ENCODE data around the gene PRKCQ. TPM values are rescaled to one million over a fixed set of nuclear protein-coding genes. Genes with fewer than 3 reads are reported as not detected.
A peak's percentile ranks its signal among the peaks of the same experiment; 100 is the strongest.
"Not testable (repeated sequence)": the region's sequence is repeated elsewhere in the genome, so short reads cannot be mapped to it uniquely, and the experiment has no call there.

PRKCQ gene
- total RNA-seq, 2 donors from 2014 or later: 66.3 to 70.0 TPM

- Mint-ChIP-seq H3K27ac (no peak overlapping the region), H3K4me1 (peaks cover 17% of the 10 kb centered on the region), H3K36me3 (ENCODE audit: low read depth) (peaks cover 17% of the 10 kb centered on the region), H3K27me3 (no peaks in the 10 kb centered on the region), H3K4me3 (no peak overlapping the region)
- H3K9me3 ChIP-seq (ENCODE audit: control insufficient read depth, low read length, poor library complexity, severe bottlenecking): no peaks in the 10 kb centered on the region
- ATAC-seq: no peak
- DNase-seq: no peak
These were observed 118.1 kb downstream of the PRKCQ start for GRCh38 chr10:6461961-6462360.

GRCh38 chr10:6460861-6461409, 119.1 kb downstream of the PRKCQ start:
- no peak for ATAC-seq
- Mint-ChIP-seq H3K36me3 (ENCODE audit: low read depth) (peaks cover 17% of the 10 kb centered on the region), H3K4me1 (peaks cover 12% of the 10 kb centered on the region), H3K27ac (no peak overlapping the region), H3K27me3 (no peaks in the 10 kb centered on the region), H3K4me3 (no peak overlapping the region)
- no peaks in the 10 kb centered on the region for H3K9me3 ChIP-seq (ENCODE audit: control insufficient read depth, low read length, poor library complexity, severe bottlenecking)
- DNase-seq: no peak

- no peak for ATAC-seq
- H3K9me3 ChIP-seq (ENCODE audit: control insufficient read depth, low read length, poor library complexity, severe bottlenecking): no peaks in the 10 kb centered on the region
- H3K36me3 Mint-ChIP-seq (ENCODE audit: low read depth): peaks cover 22% of the 10 kb centered on the region
- H3K4me3 Mint-ChIP-seq: no peak overlapping the region
- no peak for DNase-seq
- no peaks in the 10 kb centered on the region for H3K27me3 Mint-ChIP-seq
- H3K4me1 Mint-ChIP-seq: peaks cover 13% of the 10 kb centered on the region
- H3K27ac Mint-ChIP-seq: peak overlapping the region; percentile 17
These were observed 121.3 kb downstream of the PRKCQ start for GRCh38 chr10:6458814-6459213.

GRCh38 chr10:6457376-6457775, 122.7 kb downstream of the PRKCQ start:
- H3K36me3 Mint-ChIP-seq (ENCODE audit: low read depth): peaks cover 20% of the 10 kb centered on the region
- H3K4me3 Mint-ChIP-seq: no peak overlapping the region
- no peaks in the 10 kb centered on the region for H3K27me3 Mint-ChIP-seq
- no peak overlapping the region for H3K27ac Mint-ChIP-seq
- no peak for DNase-seq
- no peaks in the 10 kb centered on the region for H3K9me3 ChIP-seq (ENCODE audit: control insufficient read depth, low read length, poor library complexity, severe bottlenecking)
- peaks cover 13% of the 10 kb centered on the region for H3K4me1 Mint-ChIP-seq
- no peak for ATAC-seq

GRCh38 chr10:6456067-6456466, 124.0 kb downstream of the PRKCQ start:
- H3K9me3 ChIP-seq (ENCODE audit: control insufficient read depth, low read length, poor library complexity, severe bottlenecking): no peaks in the 10 kb centered on the region
- no peaks in the 10 kb centered on the region for H3K27me3 Mint-ChIP-seq
- ATAC-seq: no peak
- H3K36me3 Mint-ChIP-seq (ENCODE audit: low read depth): peaks cover 15% of the 10 kb centered on the region
- H3K4me3 Mint-ChIP-seq: no peak overlapping the region
- DNase-seq: no peak
- no peak overlapping the region for H3K27ac Mint-ChIP-seq
- peaks cover 11% of the 10 kb centered on the region for H3K4me1 Mint-ChIP-seq

- Mint-ChIP-seq H3K4me3 (no peak overlapping the region), H3K4me1 (peaks cover 9% of the 10 kb centered on the region), H3K27ac (no peak overlapping the region), H3K36me3 (ENCODE audit: low read depth) (peaks cover 11% of the 10 kb centered on the region), H3K27me3 (no peaks in the 10 kb centered on the region)
- ATAC-seq (no peak), DNase-seq (no peak)
- no peaks in the 10 kb centered on the region for H3K9me3 ChIP-seq (ENCODE audit: control insufficient read depth, low read length, poor library complexity, severe bottlenecking)
These were observed 124.5 kb downstream of the PRKCQ start for GRCh38 chr10:6455592-6455991.

GRCh38 chr10:6446711-6447110, 133.4 kb downstream of the PRKCQ start:
- Mint-ChIP-seq H3K4me1 (peaks cover 15% of the 10 kb centered on the region), H3K27ac (no peak overlapping the region), H3K27me3 (no peaks in the 10 kb centered on the region), H3K4me3 (no peak overlapping the region), H3K36me3 (ENCODE audit: low read depth) (peaks cover 3% of the 10 kb centered on the region)
- no peak for ATAC-seq
- no peak for DNase-seq
- H3K9me3 ChIP-seq (ENCODE audit: control insufficient read depth, low read length, poor library complexity, severe bottlenecking): no peaks in the 10 kb centered on the region

GRCh38 chr10:6445671-6446316, 134.3 kb downstream of the PRKCQ start:
- peaks cover 5% of the 10 kb centered on the region for H3K36me3 Mint-ChIP-seq (ENCODE audit: low read depth)
- no peaks in the 10 kb centered on the region for H3K27me3 Mint-ChIP-seq
- peaks cover 18% of the 10 kb centered on the region for H3K4me1 Mint-ChIP-seq
- no peak overlapping the region for H3K4me3 Mint-ChIP-seq
- H3K9me3 ChIP-seq (ENCODE audit: control insufficient read depth, low read length, poor library complexity, severe bottlenecking): no peaks in the 10 kb centered on the region
- DNase-seq (peak; percentile 26 to 43 (median 32)), ATAC-seq (peak; percentile 68)
- H3K27ac Mint-ChIP-seq: no peak overlapping the region

GRCh38 chr10:6439875-6440274, 140.2 kb downstream of the PRKCQ start:
- not testable (repeated sequence) for H3K9me3 ChIP-seq (ENCODE audit: control insufficient read depth, low read length, poor library complexity, severe bottlenecking); H3K36me3 Mint-ChIP-seq (ENCODE audit: low read depth); DNase-seq; ATAC-seq; H3K27me3 Mint-ChIP-seq; H3K4me3 Mint-ChIP-seq
- Mint-ChIP-seq H3K4me1 (peaks cover 10% of the 10 kb centered on the region), H3K27ac (peak overlapping the region; percentile 29)

GRCh38 chr10:6431861-6432260, 148.2 kb downstream of the PRKCQ start:
- Mint-ChIP-seq H3K27me3 (no peaks in the 10 kb centered on the region), H3K36me3 (ENCODE audit: low read depth) (peaks cover 16% of the 10 kb centered on the region), H3K4me1 (peaks cover 9% of the 10 kb centered on the region), H3K4me3 (no peak overlapping the region), H3K27ac (no peak overlapping the region)
- DNase-seq (no peak), ATAC-seq (no peak)
- H3K9me3 ChIP-seq (ENCODE audit: control insufficient read depth, low read length, poor library complexity, severe bottlenecking): no peaks in the 10 kb centered on the region

- H3K27me3 Mint-ChIP-seq: no peaks in the 10 kb centered on the region
- peaks cover 7% of the 10 kb centered on the region for H3K4me1 Mint-ChIP-seq
- ATAC-seq (no peak), DNase-seq (no peak)
- H3K36me3 Mint-ChIP-seq (ENCODE audit: low read depth): peaks cover 16% of the 10 kb centered on the region
- no peak overlapping the region for H3K4me3 Mint-ChIP-seq
- no peaks in the 10 kb centered on the region for H3K9me3 ChIP-seq (ENCODE audit: control insufficient read depth, low read length, poor library complexity, severe bottlenecking)
- H3K27ac Mint-ChIP-seq: no peak overlapping the region
These were observed 148.9 kb downstream of the PRKCQ start for GRCh38 chr10:6431186-6431585.

- no peaks in the 10 kb centered on the region for H3K9me3 ChIP-seq (ENCODE audit: control insufficient read depth, low read length, poor library complexity, severe bottlenecking)
- H3K4me1 Mint-ChIP-seq: peaks cover 8% of the 10 kb centered on the region
- H3K36me3 Mint-ChIP-seq (ENCODE audit: low read depth): peaks cover 16% of the 10 kb centered on the region
- ATAC-seq: no peak
- no peak overlapping the region for H3K27ac Mint-ChIP-seq
- H3K4me3 Mint-ChIP-seq: no peak overlapping the region
- no peaks in the 10 kb centered on the region for H3K27me3 Mint-ChIP-seq
- DNase-seq: no peak
These were observed 149.6 kb downstream of the PRKCQ start for GRCh38 chr10:6430423-6430980.

GRCh38 chr10:6427357-6427959, 152.6 kb downstream of the PRKCQ start:
- H3K9me3 ChIP-seq (ENCODE audit: control insufficient read depth, low read length, poor library complexity, severe bottlenecking): no peaks in the 10 kb centered on the region
- Mint-ChIP-seq H3K36me3 (ENCODE audit: low read depth) (peaks cover 11% of the 10 kb centered on the region), H3K4me3 (no peak overlapping the region), H3K27me3 (no peaks in the 10 kb centered on the region), H3K4me1 (peaks cover 13% of the 10 kb centered on the region), H3K27ac (no peak overlapping the region)
- no peak for DNase-seq
- no peak for ATAC-seq
